Stimulated activated CD8-positive, alpha-beta memory T cell treated with anti-CD3 and anti-CD28 coated beads, Interleukin-2, amount 100 ng/mL, for 1 hour (primary cell): ENCODE results near the gene MORC3.
A peak's percentile ranks its signal among the peaks of the same experiment; 100 is the strongest.
"Not testable (repeated sequence)": the region's sequence is repeated elsewhere in the genome, so short reads cannot be mapped to it uniquely, and the experiment has no call there.

Experiments used
- DNase-seq, 2 donors: peaks; one replicate each; pipeline ENCODE4 v3.0.0-alpha.2; 2020; ENCODE audit warnings: low read depth in 2 of 2

MORC3 gene, protein sequence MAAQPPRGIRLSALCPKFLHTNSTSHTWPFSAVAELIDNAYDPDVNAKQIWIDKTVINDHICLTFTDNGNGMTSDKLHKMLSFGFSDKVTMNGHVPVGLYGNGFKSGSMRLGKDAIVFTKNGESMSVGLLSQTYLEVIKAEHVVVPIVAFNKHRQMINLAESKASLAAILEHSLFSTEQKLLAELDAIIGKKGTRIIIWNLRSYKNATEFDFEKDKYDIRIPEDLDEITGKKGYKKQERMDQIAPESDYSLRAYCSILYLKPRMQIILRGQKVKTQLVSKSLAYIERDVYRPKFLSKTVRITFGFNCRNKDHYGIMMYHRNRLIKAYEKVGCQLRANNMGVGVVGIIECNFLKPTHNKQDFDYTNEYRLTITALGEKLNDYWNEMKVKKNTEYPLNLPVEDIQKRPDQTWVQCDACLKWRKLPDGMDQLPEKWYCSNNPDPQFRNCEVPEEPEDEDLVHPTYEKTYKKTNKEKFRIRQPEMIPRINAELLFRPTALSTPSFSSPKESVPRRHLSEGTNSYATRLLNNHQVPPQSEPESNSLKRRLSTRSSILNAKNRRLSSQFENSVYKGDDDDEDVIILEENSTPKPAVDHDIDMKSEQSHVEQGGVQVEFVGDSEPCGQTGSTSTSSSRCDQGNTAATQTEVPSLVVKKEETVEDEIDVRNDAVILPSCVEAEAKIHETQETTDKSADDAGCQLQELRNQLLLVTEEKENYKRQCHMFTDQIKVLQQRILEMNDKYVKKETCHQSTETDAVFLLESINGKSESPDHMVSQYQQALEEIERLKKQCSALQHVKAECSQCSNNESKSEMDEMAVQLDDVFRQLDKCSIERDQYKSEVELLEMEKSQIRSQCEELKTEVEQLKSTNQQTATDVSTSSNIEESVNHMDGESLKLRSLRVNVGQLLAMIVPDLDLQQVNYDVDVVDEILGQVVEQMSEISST

GRCh38 chr21:36319767-36320420 is at the start of gene MORC3:
MORC3 (plus strand) TSS chr21:36320197; CDS start chr21:36320265, 68 bp downstream.
- DNase-seq, result peak; percentile 96 to 97

DNA sequence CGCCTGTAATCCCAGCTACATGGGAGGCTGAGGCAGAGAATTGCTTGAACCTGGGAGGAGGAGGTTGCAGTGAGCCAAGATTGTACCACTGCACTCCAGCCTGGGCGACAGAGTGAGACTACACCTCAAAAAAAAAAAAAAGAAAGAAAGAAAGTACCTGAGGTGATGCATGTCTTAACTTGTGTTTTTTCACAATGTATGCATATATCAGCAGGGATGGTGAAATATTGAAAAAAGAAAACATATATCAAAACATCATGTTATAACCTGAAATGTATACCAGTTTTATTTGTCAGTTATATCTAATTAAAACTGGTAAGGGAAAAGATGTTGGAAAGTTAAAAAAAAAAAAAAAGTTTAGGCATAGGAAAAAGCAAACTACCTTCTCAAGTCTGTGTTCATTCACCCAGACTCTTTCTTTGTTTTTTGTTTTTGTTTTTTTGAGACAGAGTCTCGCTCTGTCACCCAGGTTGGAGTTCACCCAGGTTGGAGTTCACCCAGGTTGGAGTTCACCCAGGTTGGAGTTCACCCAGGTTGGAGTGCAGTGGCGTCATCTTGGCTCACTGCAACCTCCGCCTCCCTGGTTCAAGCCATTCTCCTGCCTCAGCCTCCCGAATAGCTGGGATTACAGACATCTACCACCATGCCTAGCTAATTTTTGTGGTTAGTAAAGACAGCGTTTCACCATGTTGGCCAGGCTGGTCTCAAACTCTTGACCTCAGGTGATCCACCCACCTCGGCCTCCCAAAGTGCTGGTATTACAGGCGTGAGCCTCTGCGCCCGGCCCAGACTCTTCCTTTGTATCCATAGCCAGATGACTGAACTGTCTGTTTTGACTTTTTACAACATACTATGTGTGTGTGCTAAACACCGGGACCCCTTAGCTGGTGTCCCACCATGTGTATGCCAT is 49.0 kb upstream of the MORC3 start:
- DNase-seq, result not testable (repeated sequence)

DNA sequence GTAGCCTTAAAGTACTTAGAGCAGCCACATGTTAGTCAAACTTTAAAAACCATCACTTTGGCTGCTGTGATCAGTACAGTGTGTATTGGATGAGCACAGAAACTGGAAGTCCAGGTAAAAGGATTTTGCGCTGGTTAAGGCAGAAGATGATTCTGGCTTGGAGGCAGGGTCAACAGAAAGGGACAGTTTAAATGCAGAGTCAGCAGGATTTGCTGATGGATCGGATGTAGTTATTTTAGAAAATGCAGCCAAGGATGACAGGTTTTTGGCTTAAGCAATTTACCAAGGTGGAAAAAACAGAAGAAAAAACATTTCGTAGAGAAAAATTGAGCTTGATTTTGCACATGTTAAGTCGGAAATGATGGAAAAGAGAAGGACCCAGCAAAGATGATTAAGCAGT is 45.9 kb upstream of the MORC3 start:
- no peak for DNase-seq

DNA sequence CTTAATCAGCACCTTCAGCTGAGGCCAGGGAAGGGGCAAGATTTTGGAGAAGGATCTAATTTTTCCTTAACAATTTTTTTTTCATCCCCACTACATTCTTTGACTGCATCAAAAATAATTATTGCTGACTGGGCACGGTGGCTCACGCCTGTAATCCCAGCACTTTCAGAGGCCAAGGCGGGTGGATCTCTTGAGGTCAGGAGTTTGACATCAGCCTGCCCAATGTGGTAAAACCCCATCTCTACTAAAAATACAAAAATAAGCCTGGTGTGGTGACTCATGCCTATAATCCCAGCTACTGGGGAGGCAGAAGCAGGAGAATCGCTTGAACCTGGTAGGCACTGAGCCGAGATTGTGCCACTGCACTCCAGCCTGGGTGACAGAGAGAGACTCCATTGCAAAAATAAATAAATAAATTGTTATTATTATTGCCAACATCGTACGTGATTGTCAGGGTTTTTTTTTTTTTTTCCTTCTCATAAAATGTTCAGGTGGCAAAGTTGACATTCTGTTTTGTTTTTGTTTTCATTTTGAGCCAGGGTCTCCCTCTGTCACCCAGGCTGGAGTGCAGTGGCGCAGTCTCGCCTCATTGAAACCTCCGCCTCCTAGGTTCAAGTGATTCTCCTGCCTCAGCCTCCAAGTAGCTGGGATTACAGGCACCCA is 37.3 kb upstream of the MORC3 start:
- no peak for DNase-seq

DNA sequence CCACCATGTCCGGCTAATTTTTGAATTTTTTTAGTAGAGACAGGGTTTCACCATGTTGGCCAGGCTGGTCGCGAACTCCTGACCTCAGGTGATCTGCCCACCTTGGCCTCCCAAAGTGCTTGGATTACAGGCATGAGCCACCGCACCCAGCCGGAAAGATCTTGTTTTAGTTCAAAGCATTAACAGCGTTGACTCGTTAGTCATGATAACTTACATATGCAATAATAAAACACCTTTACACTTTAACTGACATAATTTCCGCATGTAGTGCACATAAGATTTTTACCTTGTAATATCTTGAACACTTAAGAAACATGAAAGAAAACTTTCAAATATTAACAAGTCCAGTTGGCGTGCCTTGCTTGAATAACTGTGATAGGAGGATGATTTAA is 36.8 kb upstream of the MORC3 start:
- DNase-seq, result not testable (repeated sequence)

DNA sequence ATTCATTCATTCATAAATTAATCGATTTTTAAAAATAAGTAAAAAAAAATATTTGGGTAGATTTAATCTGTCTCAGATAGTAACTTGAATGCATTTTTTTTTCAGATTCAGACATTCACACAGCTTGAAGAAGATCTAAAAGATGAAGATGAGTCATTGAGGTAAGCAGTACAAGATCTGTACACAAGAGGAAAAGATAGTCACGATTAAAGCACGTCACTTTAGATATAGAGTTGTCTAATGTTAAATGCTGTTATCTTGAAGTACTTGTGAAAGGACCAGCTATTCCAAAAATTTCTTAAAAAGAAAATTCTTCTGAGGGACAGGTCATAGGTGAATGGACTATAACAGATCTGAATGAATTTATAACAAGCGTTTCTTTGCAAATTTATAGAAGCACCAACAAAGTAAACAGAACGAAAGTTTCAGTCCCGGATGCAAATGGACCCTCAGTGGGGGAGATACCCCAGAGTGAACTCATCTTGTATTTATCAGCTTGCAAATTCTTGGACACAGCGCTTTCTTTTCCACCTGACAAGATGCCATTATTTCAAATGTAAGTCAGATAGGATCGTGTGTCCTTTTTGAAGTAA is 31.2 kb upstream of the MORC3 start:
- no peak for DNase-seq

GRCh38 chr21:36291509-36291908 is 28.5 kb upstream of the MORC3 start:
- no peak for DNase-seq

DNA sequence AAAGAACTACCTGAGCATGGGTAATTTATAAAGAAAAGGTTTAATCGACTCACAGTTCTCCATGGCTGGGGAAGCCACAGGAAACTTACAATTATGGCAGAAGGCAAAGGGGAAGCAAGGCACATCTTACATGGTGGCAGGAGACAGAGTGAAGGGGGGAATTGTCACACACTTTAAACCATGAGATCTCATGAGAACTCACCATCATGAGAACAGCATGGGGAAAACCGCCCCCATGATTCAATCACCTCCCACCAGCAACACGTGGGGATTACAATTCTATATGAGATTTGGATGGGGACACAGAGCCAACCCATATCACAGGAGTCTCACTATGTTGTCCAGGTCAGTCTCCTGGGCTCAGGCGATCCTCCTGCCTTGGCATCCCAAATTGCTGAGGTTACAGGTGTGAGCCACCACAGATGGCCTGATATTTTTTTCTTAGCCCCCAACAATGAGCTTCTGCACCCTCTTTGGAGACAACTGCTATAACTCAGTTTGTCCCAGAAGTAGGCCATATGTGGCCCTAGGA is 22.5 kb upstream of the MORC3 start:
- DNase-seq, result no peak

- DNase-seq, result peak; percentile 35 to 50
Observed at GRCh38 chr21:36297938-36298572, 21.9 kb upstream of the MORC3 start.

- DNase-seq, result no peak
Observed at GRCh38 chr21:36306872-36307534, 13.0 kb upstream of the MORC3 start.

- no peak for DNase-seq
Observed at GRCh38 chr21:36310016-36310415, 10.0 kb upstream of the MORC3 start.

DNA sequence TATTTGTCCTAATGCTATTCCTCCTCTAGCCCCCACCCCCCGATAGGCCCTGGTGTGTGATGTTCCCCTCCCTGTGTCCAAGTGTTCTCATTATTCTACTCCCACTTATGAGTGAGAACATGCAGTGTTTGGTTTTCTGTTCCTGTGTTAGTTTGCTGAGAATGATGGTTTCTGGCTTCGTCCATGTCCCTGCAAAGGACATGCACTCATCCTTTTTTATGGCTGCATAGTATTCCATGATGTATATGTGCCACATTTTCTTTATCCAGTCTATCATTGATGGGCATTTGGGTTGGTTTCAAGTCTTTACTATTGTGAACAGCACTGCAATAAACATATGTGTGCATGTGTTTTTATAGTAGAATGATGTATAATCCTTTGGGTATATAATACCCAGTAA is 6.6 kb upstream of the MORC3 start:
- not testable (repeated sequence) for DNase-seq

DNA sequence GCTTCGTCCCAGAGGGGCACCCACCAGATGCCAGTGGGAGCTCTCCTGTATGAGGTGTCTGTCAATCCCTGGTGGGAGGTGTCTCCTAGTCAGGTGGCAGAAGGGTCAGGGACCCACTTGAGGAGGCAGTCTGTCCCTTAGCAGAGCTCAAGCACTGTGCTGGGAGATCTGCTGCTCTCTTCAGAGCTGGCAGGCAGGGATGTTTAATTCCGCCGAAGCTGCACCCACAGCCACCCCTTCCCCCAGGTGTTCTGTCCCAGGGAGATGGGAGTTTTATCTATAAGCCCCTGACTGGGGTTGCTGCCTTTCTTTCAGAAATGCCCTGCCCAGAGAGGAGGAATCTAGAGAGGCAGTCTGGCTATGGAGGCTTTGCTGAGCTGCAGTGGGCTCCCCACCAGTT is 4.0 kb upstream of the MORC3 start:
- not testable (repeated sequence) for DNase-seq

DNA sequence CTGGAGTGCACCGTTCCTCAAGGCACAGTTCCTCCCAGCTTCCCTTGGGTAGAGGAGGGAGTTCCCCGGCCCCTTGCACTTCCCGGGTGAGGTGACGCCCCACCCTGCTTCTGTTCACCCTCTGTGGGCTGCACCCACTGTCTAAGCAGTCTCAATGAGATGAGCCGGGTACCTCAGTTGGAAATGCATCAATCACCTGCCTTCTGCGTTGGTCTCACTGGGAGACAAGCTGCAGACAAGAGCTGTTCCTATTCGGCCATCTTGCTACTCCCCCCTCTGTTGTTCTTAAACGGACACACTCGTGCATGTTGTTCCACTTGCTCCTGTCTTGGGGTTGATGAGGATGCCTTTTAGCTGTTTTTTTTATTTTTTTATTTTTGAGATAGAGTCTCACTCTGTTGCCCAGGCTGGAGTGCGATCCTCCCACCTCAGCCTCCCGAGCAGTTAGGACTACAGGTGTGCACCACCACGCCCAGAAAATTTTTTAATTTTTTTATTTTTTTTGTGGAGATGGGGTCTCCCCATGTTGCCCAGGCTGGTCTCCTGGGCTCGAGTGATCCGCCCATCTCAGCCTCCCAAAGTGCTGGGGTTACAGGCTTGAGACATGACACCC is 3.0 kb upstream of the MORC3 start:
- no peak for DNase-seq

GRCh38 chr21:36319406-36319766 is 611 bp upstream of the MORC3 start:
- DNase-seq, result not testable (repeated sequence)

GRCh38 chr21:36320421-36321324 is 676 bp downstream of the MORC3 start:
- DNase-seq, result peak in 1 of 2 donors; percentile 20

DNA sequence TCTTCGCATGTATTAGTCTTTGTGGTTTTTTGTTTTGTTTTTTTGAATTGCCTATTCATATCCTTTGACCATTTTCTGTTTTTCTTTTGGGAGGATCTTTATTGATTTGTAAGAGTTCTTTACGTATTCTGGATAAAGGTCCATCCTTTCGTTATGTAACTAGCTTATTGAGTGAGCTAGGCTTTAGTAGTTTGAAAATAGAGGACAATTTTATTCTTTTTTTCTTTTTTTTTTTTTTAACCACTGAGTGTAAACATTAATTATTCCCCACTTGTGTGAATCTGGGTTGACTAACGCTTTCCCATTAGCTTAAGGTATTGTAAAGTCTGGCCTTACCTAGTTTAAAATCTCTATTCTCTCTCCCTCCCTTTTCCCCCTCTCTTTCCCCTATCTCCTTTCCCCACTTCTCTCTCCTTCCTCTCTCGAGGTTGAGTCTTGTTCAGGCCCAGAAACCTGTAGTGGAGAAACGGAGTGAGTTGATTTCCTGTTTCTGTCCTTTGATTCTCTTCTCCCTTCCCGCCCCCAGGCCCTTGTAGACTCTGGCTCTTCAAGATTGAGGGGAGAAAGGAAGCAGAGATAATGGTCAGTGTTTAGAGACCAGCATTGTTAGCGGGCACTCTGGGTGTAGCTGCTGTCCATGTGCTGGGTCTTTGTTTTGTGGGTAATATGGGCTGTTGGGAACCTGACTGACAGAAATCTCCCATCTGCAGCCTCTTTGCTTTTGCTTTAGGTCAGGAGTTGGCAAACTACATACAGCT is 1.5 kb downstream of the MORC3 start:
- no peak for DNase-seq
